ENCODE results near the gene GSAP. TPM values are rescaled to one million over a fixed set of nuclear protein-coding genes. Genes with fewer than 3 reads are reported as not detected.

Gene GSAP
- polyA plus RNA-seq, 1 donor, result 5.6 TPM

GRCh38 chr7:77439572-77439971, 23.4 kb upstream of the GSAP start:
- DNase-seq (ENCODE audit: low read depth), result no peak

- no peak for DNase-seq (ENCODE audit: low read depth)
These were observed 22.0 kb upstream of the GSAP start for GRCh38 chr7:77438131-77438530.

DNA sequence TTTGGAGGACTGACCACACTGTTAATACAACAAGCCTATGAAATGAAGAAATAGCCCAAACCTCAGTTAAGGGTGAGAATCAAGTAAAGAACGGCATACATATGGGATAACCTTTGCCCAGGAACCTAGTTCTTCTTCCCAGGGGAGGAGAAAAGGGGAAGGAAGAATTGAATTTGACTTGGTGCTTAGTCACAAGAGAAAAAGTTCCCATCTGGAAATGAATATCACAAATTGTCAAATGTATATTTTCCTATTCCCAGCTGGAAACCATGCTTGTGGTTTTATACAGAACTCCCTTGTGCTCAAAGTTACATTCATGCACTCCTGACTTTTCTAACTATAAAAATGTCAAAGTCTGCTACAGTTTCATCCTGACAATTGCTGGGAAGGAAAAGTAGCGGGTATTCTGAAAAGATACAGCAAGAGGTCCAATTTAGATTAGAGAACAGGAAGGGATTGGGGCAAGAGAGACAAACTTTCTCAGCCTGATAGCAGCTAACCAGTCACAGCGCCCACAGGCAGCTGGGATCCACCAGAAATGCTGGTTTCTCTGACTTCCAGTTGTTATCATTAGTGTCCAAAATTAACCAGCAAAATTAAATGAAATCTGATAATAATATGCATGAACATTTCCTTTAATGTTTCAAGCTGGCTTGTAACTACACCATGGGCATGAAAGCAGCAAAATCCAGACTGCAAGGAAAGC, 18.6 kb upstream of the GSAP start:
- DNase-seq (ENCODE audit: low read depth), result no peak

DNA sequence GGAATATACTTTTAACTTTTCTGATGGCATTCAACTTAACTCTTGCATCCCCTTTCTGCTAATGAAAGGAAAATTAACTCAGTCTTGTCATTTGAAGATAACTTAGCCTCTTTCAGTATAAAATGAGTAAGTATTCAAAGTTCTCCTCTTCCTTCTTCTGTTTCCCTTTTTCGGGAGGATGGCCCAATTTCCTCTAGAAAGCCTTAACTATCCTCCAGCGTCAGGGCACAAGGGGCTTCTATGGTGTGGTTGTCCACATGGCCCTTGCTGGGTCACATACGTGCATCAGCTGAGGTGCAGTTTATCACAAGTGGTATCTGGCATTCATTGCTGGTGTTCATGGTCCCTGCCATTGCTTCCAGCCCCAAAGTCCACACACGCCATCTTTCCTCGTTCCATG, 17.8 kb upstream of the GSAP start:
- no peak for DNase-seq (ENCODE audit: low read depth)

DNA sequence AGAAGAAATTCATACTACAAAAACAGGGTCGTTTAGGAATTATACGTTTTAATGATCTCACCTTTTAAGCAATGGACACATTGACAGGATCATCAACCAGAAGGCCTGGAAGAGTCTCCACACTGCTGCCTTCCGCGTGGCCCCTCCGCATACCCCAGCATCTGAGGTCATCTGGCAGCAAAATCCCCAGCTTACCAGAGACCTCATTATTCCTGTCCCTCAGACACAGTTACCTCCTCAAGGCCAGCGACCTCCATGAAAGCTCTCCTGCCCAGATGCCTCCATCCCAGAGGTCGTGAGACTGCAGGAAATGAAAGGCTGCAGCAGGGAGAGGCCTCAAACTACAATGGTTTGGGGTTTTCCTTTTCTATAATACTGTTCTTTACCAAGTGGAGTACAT, 14.8 kb upstream of the GSAP start:
- DNase-seq (ENCODE audit: low read depth), result no peak

GRCh38 chr7:77428777-77429231, 12.7 kb upstream of the GSAP start:
- no peak for DNase-seq (ENCODE audit: low read depth)

GRCh38 chr7:77427996-77428603, 12.0 kb upstream of the GSAP start:
- no peak for DNase-seq (ENCODE audit: low read depth)

GRCh38 chr7:77426521-77427051, 10.4 kb upstream of the GSAP start:
- DNase-seq (ENCODE audit: low read depth), result no peak

DNA sequence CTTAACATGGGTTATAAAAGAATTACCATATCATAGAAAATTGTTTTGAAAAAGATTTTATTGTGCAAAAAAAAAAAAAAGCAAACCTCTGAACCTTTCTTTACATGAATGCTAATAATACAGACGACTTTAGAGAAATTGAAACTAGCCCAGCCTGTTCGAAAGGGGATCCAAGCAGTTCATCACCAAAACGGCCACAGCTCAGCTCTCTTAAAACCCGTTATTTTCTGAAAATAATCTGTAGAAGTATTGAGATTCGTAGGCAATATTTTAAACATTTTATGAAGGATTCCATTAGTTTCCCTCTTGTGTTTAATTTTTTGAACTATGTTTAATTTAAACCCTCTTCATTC, 9.9 kb upstream of the GSAP start:
- no peak for DNase-seq (ENCODE audit: low read depth)

- no peak for DNase-seq (ENCODE audit: low read depth)
These were observed 9.2 kb upstream of the GSAP start for GRCh38 chr7:77425101-77426051.

DNA sequence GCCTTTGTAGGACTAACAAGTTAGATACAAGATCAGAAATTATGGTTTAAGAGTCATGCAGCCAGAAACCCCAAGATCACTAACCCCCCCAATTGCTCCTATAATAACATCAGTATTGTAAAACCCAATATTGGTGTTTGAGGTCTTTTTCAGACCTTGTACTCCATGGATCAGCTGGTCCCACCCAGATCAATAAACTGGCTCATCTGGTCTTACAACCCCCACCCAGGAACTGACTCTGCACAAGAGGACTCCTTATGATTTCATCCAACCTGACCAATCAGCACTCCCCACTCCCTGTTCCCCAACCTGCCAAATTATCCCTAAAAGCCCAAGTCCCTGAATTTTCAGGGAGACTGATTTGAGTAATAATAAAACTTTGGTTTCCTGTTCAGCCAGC, 6.4 kb upstream of the GSAP start:
- DNase-seq (ENCODE audit: low read depth), result no peak

GRCh38 chr7:77420986-77421672, 5.0 kb upstream of the GSAP start:
- no peak for DNase-seq (ENCODE audit: low read depth)

GRCh38 chr7:77420438-77420837, 4.3 kb upstream of the GSAP start:
- no peak for DNase-seq (ENCODE audit: low read depth)

GRCh38 chr7:77419102-77419501, 3.0 kb upstream of the GSAP start:
- no peak for DNase-seq (ENCODE audit: low read depth)

DNA sequence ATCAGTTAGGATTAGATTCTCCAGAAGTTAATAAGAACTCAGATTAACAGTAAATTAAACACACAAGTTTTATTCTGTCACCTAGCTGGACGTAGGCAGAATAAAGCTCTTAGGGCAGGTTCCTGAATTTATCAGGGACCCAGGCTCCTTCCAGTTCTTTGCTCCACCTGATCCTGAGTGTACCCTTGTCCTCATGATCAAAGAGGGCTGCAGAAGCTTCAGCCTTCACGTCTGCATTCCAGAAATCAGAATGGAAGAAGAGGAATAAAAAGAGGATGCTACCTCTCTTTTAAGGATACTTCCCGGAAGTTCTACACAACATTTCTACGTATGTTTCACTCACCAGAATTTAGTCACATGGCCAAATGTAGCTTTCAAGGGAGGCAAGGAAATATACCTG, 1.7 kb upstream of the GSAP start:
- no peak for DNase-seq (ENCODE audit: low read depth)

DNA sequence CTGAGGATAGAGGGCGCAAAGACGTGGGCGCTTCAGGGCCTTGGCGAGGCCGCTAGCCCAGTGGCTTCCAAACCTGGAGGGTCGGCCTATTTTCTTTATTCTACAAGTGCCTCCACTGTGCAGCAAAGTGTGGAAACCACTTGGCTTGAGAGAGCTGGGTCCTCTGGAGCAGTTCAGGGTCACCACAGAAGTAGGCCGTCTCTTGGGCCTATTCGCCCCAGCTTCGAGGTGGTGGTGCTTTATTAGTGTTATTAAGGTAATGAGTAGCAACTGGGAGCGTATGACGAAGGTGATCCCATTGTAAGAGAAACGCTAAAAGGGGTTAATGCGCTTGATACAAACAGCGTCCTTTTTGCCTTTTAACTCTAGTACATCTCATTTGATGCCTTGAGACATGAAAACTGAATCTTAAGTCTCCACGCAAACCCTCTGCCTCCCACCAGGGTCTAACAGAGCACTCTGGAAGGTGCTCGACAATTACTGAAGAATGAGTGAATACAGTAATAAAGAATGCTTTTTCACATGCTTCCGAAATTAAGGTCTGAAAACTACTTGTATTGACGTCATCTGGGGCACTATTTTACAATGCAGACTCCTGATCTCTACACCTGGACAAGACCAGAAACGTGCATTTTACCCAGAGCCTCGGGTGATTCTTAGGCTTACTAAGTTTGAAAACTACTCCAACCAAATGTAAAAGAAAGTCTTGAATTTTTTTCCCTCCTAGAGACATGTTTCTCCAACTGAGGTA, 647 bp upstream of the GSAP start:
- no peak for DNase-seq (ENCODE audit: low read depth)

- no peak for DNase-seq (ENCODE audit: low read depth)
These were observed 700 bp downstream of the GSAP start for GRCh38 chr7:77415476-77415822.

DNA sequence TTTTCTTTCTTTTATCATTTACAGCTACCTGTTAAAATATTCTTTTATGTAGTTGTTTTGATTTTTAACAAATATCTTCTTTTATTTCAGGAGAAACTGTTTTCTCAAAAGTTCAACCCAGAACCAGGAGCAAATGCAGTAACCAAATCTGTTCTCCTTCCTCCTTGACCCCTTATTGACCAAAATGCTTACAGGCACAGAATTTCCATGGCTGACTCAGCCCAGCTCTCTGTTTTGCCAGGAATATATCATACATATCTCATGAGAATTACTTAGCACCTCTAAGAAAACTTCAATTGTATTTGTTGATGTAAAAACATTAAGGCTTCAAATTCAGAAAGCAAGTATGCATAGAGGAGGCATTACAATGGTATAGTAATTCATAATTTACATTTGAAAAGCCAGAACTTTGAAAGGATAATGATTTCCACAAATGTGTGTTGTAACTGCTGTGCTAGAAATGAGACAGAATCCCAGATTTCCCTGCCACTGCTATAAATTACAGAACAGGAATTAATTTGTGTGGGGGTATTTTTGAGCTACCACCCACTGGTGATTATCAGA, 2.2 kb downstream of the GSAP start:
- no peak for DNase-seq (ENCODE audit: low read depth)

GRCh38 chr7:77413128-77413527, 3.0 kb downstream of the GSAP start:
- DNase-seq (ENCODE audit: low read depth), result no peak

DNA sequence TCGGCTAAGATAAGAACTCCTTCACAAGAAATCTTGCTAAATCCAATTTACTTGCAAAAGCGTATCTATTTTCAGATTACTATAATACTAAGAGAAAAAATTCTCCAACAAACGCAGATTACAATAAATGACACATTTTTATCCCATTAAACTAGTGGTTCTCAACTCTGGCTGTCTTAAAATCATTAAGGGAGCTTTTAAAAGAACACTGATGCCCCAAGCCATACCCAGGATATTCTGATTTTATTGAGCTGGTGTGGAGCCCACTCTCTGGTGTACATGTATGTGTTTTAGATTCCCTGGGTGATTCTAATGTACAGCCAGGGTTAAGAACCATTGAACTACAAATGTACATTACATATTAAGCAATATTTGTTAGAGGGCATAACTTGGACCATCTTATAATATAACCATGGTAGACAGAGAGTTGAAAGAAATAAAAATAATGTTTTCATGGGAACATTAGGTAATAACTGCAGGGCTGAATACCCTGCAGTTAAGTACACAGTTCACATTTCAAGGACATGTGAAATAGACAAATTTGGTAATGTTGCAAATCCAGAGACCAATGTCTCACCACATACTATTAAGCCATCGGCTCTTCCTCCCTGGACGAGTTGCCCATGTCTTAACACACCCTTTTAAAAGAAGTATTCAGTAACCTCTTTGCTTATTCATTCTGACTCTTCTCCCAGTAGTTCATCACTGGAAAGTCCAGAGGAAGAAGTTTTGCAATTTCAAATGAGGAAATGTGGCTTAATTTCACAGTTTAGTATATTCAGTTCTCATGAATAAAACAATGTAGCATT, 6.2 kb downstream of the GSAP start:
- DNase-seq (ENCODE audit: low read depth), result no peak

Data from forelimb muscle (tissue), 1 donor.